T-helper 2 cell treated with Interferon-gamma antibody and Interleukin-4, amounts not matched to agents 5 μg/mL and 100 μg/mL, for 36 hours (primary cell): ENCODE data around the gene MED12L.

ENCODE experiments used
- DNase-seq: peaks from one replicate; pipeline ENCODE4 v3.0.0; 2021; ENCODE audit warnings: low spot score
- H3K27ac Mint-ChIP-seq: one replicate; pipeline ENCODE4 v1.8.0; 2021; ENCODE audit warnings: mild to moderate bottlenecking, mixed read lengths
- H3K27me3 Mint-ChIP-seq: one replicate; pipeline ENCODE4 v1.8.0; 2021; ENCODE audit warnings: low read depth, mixed read lengths
- H3K36me3 Mint-ChIP-seq: one replicate; pipeline ENCODE4 v1.8.0; 2021; ENCODE audit warnings: low read depth, mixed read lengths
- H3K4me1 Mint-ChIP-seq: one replicate; pipeline ENCODE4 v1.8.0; 2021; ENCODE audit warnings: low read depth, mixed read lengths
- H3K4me3 Mint-ChIP-seq: one replicate; pipeline ENCODE4 v1.8.0; 2022; ENCODE audit warnings: mild to moderate bottlenecking, moderate library complexity, mixed read lengths
- H3K9me3 Mint-ChIP-seq: one replicate; pipeline ENCODE4 v1.8.0; 2021; ENCODE audit warnings: mixed read lengths

Gene MED12L

DNA sequence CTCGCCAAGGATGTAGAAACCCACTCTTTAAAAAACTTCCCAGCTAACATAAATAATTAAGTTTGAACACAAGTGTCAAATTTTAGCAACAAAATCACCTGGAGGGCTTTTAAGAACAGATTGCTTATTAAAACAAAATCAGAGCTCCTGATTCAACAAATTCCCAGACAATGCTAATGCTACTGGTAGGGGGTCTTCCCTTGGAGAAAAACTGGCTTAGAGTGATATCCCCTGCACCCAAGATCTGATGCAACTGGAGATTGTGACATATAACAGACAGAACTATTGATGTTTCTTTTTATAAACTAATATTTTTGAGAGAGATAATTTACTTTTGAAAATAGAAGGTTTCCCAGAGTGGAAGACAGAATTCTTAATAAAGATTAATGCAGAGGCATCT is 355.5 kb downstream of the MED12L start:
- Mint-ChIP-seq H3K36me3 (no peaks in the 10 kb centered on the region), H3K4me1 (no peaks in the 10 kb centered on the region), H3K27ac (no peak overlapping the region), H3K4me3 (no peak overlapping the region), H3K27me3 (peaks cover 4% of the 10 kb centered on the region), H3K9me3 (no peaks in the 10 kb centered on the region)
- no peak for DNase-seq

DNA sequence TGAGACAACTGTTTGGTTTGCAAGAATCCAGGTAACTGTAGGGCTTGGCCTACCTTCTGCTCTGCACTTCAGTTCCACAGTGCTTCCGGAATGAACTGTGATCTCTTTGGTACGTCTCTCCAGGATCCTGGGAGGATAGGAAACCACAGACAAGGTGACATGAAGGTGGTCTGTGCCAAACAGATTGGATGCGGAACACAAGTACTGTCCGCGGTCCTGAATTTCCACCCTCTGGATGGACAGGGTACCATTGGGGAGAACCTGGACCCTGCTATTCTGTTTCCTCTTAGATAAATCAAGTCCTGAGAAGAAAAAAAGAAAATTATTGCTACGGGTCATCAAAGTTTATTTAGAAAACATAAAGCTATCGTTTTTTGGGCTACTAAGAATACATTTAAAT is 358.1 kb downstream of the MED12L start:
- DNase-seq = no peak
- H3K27ac Mint-ChIP-seq = no peak overlapping the region
- H3K4me1 Mint-ChIP-seq = no peaks in the 10 kb centered on the region
- no peaks in the 10 kb centered on the region for H3K36me3 Mint-ChIP-seq
- no peak overlapping the region for H3K4me3 Mint-ChIP-seq
- H3K27me3 Mint-ChIP-seq = peaks cover 2% of the 10 kb centered on the region
- no peaks in the 10 kb centered on the region for H3K9me3 Mint-ChIP-seq

DNA sequence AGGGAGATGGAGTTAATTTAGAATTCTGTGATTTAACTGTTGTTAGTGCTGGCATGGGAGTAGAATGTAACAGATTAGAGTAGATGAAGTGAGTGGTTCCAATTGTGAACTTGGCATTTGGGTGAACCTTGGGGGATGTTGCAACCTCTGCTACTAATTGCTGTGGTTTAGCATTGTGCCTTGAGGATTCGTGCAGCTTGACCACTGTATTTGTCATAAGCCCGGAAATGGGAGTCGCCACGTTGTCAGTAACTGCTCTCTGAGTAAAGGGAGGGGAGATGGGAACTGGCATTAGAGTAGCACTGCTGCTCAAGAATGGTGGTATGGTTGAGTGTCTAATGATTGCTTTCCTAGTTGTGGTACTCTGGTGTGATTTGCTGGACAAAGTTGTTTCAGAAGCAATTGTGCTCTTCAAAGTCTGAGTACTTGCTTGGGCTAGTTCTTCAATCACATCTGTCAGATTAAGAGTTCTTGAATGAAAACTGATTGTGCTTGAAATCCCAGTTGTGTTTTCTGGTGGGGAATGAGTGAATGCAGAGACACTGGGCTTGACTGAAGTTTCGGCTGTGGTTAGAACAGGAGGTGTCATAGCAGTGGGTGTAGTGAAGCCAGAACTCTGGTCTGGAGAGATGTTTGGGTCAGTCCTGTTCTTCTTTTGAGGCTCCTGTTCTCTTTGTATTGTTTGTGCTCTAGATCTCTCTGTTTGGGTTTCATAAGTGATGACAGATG is 360.0 kb downstream of the MED12L start:
- no peak overlapping the region for H3K4me3 Mint-ChIP-seq
- no peak for DNase-seq
- H3K27ac Mint-ChIP-seq = no peak overlapping the region
- H3K9me3 Mint-ChIP-seq = no peaks in the 10 kb centered on the region
- H3K36me3 Mint-ChIP-seq = no peaks in the 10 kb centered on the region
- H3K4me1 Mint-ChIP-seq = no peaks in the 10 kb centered on the region
- no peaks in the 10 kb centered on the region for H3K27me3 Mint-ChIP-seq

DNA sequence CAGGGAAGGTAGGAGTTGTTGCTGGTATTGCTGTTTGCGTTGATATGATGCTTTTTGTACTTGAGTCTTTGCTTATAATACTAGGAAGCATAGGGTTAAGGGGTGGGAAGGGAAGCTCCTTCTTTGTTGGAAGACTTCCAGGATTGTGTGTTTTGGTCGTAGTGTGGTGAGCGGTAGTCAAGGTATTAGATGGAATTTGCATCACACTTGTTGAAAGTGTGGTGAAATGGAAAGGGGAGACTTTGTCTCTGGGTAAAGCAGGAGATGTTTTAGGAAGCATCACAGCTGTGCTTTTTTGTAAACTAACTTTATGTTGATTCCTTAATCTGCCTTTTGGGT is 360.5 kb downstream of the MED12L start:
- H3K4me3 Mint-ChIP-seq = no peak overlapping the region
- no peaks in the 10 kb centered on the region for H3K36me3 Mint-ChIP-seq
- peaks cover under 1% of the 10 kb centered on the region for H3K27me3 Mint-ChIP-seq
- H3K4me1 Mint-ChIP-seq = no peaks in the 10 kb centered on the region
- no peak for DNase-seq
- no peak overlapping the region for H3K27ac Mint-ChIP-seq
- H3K9me3 Mint-ChIP-seq = no peaks in the 10 kb centered on the region

DNA sequence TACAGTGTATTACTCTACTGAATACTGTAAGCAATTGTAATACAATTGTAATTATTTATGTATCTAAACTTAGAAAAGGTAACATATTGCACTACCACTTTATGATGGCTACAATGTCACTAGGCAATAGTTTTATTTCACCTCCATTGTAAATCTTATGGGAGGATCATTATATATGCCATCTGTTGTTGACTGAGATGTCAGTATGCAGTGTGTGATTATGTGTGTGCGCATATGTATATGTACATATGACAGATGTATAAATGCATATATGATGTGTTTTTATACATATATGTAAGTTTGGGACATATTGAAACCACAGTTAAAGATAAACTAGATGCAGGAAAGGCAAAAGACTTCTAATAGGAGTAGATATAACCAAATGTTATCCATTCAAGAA is 366.9 kb downstream of the MED12L start:
- H3K27me3 Mint-ChIP-seq = peaks cover 10% of the 10 kb centered on the region
- H3K27ac Mint-ChIP-seq = no peak overlapping the region
- H3K4me3 Mint-ChIP-seq = no peak overlapping the region
- no peaks in the 10 kb centered on the region for H3K9me3 Mint-ChIP-seq
- H3K4me1 Mint-ChIP-seq = no peaks in the 10 kb centered on the region
- no peak for DNase-seq
- H3K36me3 Mint-ChIP-seq = no peaks in the 10 kb centered on the region

DNA sequence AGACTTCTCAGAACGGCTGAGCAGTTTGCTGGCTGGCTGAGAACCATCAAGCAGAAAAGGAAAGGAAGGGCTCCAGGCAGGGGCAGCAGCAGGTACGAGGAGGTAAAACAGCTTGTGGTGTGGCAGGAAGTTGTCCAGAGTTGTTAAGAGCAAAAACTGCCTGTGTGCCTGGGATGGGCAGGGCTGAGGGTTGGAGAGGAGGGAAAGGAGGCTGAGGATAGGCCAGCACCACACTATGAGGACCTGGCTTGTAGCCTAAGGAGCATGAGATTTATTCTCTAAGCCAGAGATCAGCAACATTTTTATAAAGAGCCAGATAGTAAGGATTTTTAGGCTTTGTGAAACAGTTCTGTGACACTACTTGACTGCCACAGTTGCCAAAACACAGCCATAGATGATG is 367.4 kb downstream of the MED12L start:
- Mint-ChIP-seq H3K9me3 (no peaks in the 10 kb centered on the region), H3K4me3 (no peak overlapping the region), H3K27me3 (peaks cover 10% of the 10 kb centered on the region), H3K4me1 (no peaks in the 10 kb centered on the region), H3K27ac (no peak overlapping the region), H3K36me3 (no peaks in the 10 kb centered on the region)
- DNase-seq = no peak

DNA sequence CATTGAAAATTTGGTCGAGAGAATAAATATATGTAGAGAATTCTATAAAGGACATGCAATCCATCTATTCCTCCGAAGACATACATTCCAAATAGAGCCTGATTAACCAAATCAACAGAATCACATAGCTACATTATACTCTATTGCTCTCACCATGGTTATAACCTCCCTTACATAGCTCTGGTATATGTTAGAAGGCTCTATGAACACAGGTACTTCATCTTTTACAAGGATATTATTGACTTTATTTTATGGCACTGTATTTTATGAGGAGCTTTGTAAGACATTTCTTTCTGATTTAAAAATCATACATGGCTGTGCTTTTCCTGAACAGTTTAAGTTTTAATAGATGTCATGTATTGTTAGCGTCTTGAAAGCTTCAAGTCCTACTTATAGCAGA is 370.6 kb downstream of the MED12L start:
- no peak for DNase-seq
- H3K36me3 Mint-ChIP-seq = no peaks in the 10 kb centered on the region
- peaks cover 33% of the 10 kb centered on the region for H3K27me3 Mint-ChIP-seq
- no peak overlapping the region for H3K4me3 Mint-ChIP-seq
- peaks cover 2% of the 10 kb centered on the region for H3K4me1 Mint-ChIP-seq
- H3K9me3 Mint-ChIP-seq = no peaks in the 10 kb centered on the region
- no peak overlapping the region for H3K27ac Mint-ChIP-seq

DNA sequence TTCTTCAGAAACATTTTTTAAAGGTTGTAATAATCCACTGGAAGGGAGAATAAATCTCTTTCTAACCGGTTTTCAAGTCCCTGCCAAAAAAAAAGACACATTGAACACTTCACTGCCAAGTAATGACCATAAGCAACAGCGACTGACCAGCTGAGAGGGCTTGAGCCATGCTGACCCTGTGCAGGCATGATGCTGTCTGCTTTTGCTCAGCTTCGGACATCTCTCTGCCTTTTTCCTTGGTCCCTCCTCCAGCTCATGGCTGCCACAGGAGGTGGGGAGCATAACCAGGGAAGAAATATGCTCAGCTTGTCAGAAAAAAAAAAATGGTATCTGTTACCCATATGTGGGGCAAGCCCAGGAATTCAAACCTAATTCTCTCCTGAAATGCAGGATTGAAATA is 373.9 kb downstream of the MED12L start:
- H3K27ac Mint-ChIP-seq = no peak overlapping the region
- H3K4me1 Mint-ChIP-seq = peaks cover 2% of the 10 kb centered on the region

DNA sequence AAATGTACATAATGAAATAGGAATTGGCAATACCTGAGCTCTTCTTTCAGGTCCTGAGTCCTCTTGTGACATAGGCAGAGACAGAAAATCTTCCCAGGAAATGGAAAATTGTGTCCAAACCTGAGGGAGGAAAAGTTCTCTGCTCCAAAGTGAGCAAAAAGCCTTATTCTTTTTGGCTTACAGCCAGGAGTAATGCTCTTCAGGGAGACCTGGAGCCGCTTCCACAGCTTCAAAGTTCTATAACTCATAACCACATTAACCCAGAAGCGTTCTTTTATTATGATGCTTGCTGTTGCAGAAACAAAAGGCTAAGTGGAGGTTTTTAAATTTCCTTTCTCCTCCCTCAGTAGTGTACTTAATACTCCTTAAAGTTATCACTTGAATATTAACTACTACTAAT is 374.8 kb downstream of the MED12L start:
- H3K36me3 Mint-ChIP-seq = no peaks in the 10 kb centered on the region
- no peak for DNase-seq
- no peak overlapping the region for H3K27ac Mint-ChIP-seq
- peaks cover 2% of the 10 kb centered on the region for H3K4me1 Mint-ChIP-seq
- no peak overlapping the region for H3K4me3 Mint-ChIP-seq
- no peaks in the 10 kb centered on the region for H3K9me3 Mint-ChIP-seq
- peaks cover 50% of the 10 kb centered on the region for H3K27me3 Mint-ChIP-seq

More for the DNA sequence above, 373.9 kb downstream of the MED12L start:
- H3K9me3 Mint-ChIP-seq = no peaks in the 10 kb centered on the region
- no peak for DNase-seq
- H3K27me3 Mint-ChIP-seq = peaks cover 45% of the 10 kb centered on the region
- H3K36me3 Mint-ChIP-seq = no peaks in the 10 kb centered on the region
- H3K4me3 Mint-ChIP-seq = no peak overlapping the region

DNA sequence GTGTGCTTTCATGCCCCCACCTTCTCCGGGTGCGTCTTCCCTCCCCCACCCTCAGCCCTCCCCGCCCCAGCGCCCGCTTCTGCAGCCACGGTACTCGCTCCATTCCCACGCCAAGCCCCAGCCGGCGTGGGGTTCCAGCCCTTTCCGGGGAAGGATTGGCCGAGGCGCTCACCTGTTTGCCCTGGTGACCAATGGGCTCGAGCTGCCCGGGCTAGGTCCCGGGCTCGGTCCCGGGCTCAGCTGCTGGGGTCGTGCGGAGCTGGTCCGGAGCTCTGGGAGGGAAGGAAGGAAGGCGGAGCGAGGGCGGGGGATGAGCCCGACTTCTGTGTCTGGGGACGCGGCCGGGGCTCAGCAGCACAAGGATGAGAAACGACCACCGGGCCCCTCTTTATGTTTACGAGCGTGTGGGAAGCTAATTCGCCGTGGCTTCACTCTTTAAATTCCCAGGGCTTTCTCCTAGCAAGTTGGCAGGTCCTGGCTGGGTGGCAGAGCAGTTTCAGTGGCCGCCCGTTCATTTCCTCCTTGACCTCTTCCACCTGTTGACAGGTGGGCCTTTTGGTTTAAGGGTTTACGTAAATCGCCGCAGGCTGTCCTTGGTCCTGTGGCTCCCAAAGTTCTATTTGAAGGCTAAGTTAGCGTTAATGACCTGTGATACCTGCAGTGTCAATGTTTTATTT is 375.4 kb downstream of the MED12L start, which contains the start of gene IGSF10:
Gene IGSF10, minus strand, starts transcription at position 288 of the 677 bp plus-strand sequence. CDS start 2,352 bp downstream, outside the sequence.
- no peak within 1 kb of the TSS for H3K4me3 Mint-ChIP-seq
- H3K9me3 Mint-ChIP-seq = no peaks in the 10 kb centered on the region
- H3K4me1 Mint-ChIP-seq = peaks cover 2% of the 10 kb centered on the region
- no peaks in the 10 kb centered on the region for H3K36me3 Mint-ChIP-seq
- no peak within 1 kb of the TSS for H3K27ac Mint-ChIP-seq
- peaks cover 51% of the 10 kb centered on the region for H3K27me3 Mint-ChIP-seq
- DNase-seq = no peak

DNA sequence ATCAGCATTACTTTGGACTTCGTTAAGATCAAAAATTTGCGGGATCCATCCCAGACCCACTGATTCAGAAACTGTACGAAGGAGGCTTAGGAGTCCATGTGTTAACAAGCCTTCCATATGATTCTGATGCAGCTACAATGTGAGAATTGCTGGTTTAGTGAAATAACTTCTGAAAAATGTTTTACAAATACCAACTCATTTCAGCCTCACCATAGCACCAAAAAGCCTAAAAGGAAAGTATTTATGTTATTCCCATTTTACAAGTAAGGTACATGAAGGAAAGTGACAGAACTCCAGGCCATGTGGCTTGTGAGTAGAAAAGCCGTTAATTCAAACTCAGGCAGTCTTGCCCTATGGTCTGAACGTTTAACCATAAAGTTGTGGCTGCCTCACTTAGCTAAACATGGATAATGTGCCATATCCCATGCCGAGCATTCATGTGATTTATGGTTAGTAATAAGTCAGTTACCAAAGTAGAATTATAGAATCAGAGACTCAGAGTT is 376.9 kb downstream of the MED12L start:
- Mint-ChIP-seq H3K4me1 (peaks cover 2% of the 10 kb centered on the region), H3K36me3 (no peaks in the 10 kb centered on the region), H3K4me3 (no peak overlapping the region), H3K27me3 (peaks cover 47% of the 10 kb centered on the region), H3K27ac (no peak overlapping the region), H3K9me3 (no peaks in the 10 kb centered on the region)
- DNase-seq = no peak

DNA sequence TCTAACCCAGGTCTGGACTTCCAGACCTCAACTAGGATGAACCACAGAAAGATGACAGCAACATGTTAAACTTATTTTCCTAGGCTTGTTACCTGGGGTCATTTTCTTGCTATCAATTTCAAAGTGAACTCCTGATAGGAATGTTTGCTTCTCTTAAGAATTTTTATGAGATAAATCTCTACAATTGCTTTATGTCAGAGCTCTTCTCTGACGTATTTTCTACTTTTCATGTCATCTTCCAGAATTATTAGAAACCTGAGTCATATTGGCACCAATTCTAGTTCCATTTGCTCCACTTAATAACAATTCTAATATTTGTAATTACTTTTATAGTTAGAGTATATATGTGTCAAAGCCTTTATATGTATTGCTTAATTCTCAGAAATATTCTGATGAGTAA is 377.5 kb downstream of the MED12L start:
- no peak for DNase-seq
- Mint-ChIP-seq H3K36me3 (no peaks in the 10 kb centered on the region), H3K4me3 (no peak overlapping the region), H3K27ac (no peak overlapping the region), H3K9me3 (no peaks in the 10 kb centered on the region), H3K4me1 (peaks cover 2% of the 10 kb centered on the region), H3K27me3 (peaks cover 46% of the 10 kb centered on the region)

DNA sequence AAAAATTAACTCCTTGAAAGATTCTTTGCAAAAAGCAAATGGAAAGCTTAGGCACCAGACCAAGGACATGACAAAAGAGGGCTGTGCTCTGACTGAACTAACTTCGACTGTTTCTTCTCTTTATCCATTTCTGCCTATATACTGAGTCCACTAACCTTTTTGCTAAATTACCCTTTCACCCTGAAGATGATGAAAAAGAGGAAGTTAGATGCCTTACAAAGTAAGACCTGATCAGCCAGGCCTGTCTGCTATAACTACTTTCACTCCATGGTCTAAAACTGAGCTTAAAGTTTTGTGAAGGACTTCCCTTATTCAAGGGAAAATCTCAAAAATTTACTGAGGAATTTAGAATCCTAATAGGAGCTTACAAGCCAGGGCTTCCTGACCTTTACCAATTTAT is 381.6 kb downstream of the MED12L start:
- no peak overlapping the region for H3K27ac Mint-ChIP-seq

DNA sequence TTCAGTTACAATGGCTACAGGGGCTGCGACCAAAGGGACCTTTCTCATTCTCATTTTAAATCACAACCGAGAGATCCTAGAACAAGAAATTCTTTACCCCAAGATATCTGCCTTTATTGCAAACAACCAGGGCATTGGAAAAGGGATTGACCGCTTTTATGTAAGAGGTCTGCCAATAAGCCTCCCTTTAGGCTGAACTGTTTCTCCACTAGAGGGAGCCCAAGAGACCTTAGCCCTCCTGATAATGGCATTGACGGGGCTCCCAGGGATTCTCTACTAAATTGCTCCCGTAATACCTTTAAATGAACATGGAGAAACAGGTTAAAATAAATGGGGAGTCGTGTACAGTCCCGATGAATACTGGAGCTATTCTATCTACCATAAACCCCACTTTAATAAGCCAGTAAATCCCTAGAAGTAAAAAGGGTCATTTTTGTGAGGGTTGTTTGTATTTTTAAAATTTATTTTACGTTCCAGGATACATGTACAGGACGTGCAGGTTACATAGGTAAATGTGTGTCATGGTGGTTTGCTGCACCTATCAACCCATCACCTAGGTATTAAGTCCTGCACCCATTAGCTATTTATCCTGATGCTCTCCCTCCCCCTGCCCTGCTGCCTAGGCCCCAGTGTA is 382.9 kb downstream of the MED12L start:
- Mint-ChIP-seq H3K9me3 (no peaks in the 10 kb centered on the region), H3K27ac (no peak overlapping the region), H3K36me3 (no peaks in the 10 kb centered on the region), H3K27me3 (peaks cover 11% of the 10 kb centered on the region), H3K4me1 (no peaks in the 10 kb centered on the region), H3K4me3 (no peak overlapping the region)
- DNase-seq = peak; percentile 9

More for the DNA sequence above, 381.6 kb downstream of the MED12L start:
- no peaks in the 10 kb centered on the region for H3K4me1 Mint-ChIP-seq
- no peaks in the 10 kb centered on the region for H3K9me3 Mint-ChIP-seq
- no peak for DNase-seq
- H3K27me3 Mint-ChIP-seq = peaks cover 13% of the 10 kb centered on the region
- no peaks in the 10 kb centered on the region for H3K36me3 Mint-ChIP-seq
- no peak overlapping the region for H3K4me3 Mint-ChIP-seq
